ENCODE measurements around the gene ZFP92.

The ZFP92 gene

GRCh38 chrX:153445856-153446635 lies 34.8 kb downstream of the ZFP92 start, which contains the start of gene TREX2:
Gene TREX2, minus strand, starts transcription at chrX:153446056. Its CDS starts 626 bp downstream, at chrX:153445430.
- H3K4me3 ChIP-seq (ENCODE audit: low read depth, low read length), result no peak within 1 kb of the TSS
- TF ChIP-seq CTCF (IDR thresholded peaks at IDR 0.05; ENCODE audit: borderline replicate concordance, insufficient read depth, low read depth, low read length), result no peak

GRCh38 chrX:153446636-153446936 lies 35.3 kb downstream of the ZFP92 start:
- no peak overlapping the region for H3K4me3 ChIP-seq (ENCODE audit: low read depth, low read length)
- no peak for TF ChIP-seq CTCF (IDR thresholded peaks at IDR 0.05; ENCODE audit: borderline replicate concordance, insufficient read depth, low read depth, low read length)

GRCh38 chrX:153446950-153447580 lies 35.8 kb downstream of the ZFP92 start:
- TF ChIP-seq CTCF (IDR thresholded peaks at IDR 0.05; ENCODE audit: borderline replicate concordance, insufficient read depth, low read depth, low read length), result no peak

GRCh38 chrX:153447581-153447960 lies 36.3 kb downstream of the ZFP92 start:
- no peak for TF ChIP-seq CTCF (IDR thresholded peaks at IDR 0.05; ENCODE audit: borderline replicate concordance, insufficient read depth, low read depth, low read length)
- H3K4me3 ChIP-seq (ENCODE audit: low read depth, low read length), result no peak overlapping the region

More at GRCh38 chrX:153446950-153447580, 35.8 kb downstream of the ZFP92 start:
- H3K4me3 ChIP-seq (ENCODE audit: low read depth, low read length), result no peak overlapping the region

- H3K4me3 ChIP-seq (ENCODE audit: low read depth, low read length), result no peak overlapping the region
- no peak for TF ChIP-seq CTCF (IDR thresholded peaks at IDR 0.05; ENCODE audit: borderline replicate concordance, insufficient read depth, low read depth, low read length)
Measured at GRCh38 chrX:153448556-153449367, 37.5 kb downstream of the ZFP92 start.

- TF ChIP-seq CTCF (IDR thresholded peaks at IDR 0.05; ENCODE audit: borderline replicate concordance, insufficient read depth, low read depth, low read length), result no peak
Measured at GRCh38 chrX:153449368-153450113, 38.3 kb downstream of the ZFP92 start.

More at GRCh38 chrX:153449368-153450113, 38.3 kb downstream of the ZFP92 start:
- no peak overlapping the region for H3K4me3 ChIP-seq (ENCODE audit: low read depth, low read length)
